Activated naive CD8-positive, alpha-beta T cell treated with anti-CD3 and anti-CD28 coated beads, Interleukin-2, amount 10 ng/mL, durations not matched to agents 7 days and 5 days (primary cell): ENCODE data around the gene SDK2. TPM values are rescaled to one million over a fixed set of nuclear protein-coding genes. Genes with fewer than 3 reads are reported as not detected.
A peak's percentile ranks its signal among the peaks of the same experiment; 100 is the strongest.

Experiments
- ATAC-seq: fragments of 150-1000 bp; cut with Tn5 transposase; one replicate; pipeline ENCODE4 v1.10.0; 2021; ENCODE audit warnings: low read depth, moderate library complexity
- POLR2A ChIA-PET: fragments of 350-600 bp; sonication (Branson Sonifier 250); formaldehyde crosslinking; loops from one replicate; lab custom pipeline; 2021; ENCODE audit warnings: antibody characterized with exemption; lab: Charles Lee
- DNase-seq: peaks from one replicate; pipeline ENCODE4 v3.0.0; 2021
- H3K27ac Mint-ChIP-seq: one replicate; pipeline ENCODE4 v1.8.0; 2022; ENCODE audit warnings: mild to moderate bottlenecking, mixed read lengths
- H3K27me3 Mint-ChIP-seq: one replicate; pipeline ENCODE4 v1.8.0; 2022; ENCODE audit warnings: mild to moderate bottlenecking, moderate library complexity, mixed read lengths
- H3K36me3 Mint-ChIP-seq: one replicate; pipeline ENCODE4 v1.8.0; 2021; ENCODE audit warnings: mild to moderate bottlenecking, mixed read lengths
- H3K4me1 Mint-ChIP-seq: one replicate; pipeline ENCODE4 v1.8.0; 2021; ENCODE audit warnings: mixed read lengths
- H3K4me3 Mint-ChIP-seq: one replicate; pipeline ENCODE4 v1.8.0; 2022; ENCODE audit warnings: mild to moderate bottlenecking, moderate library complexity, mixed read lengths
- H3K9me3 Mint-ChIP-seq: one replicate; pipeline ENCODE4 v1.8.0; 2021; ENCODE audit warnings: mixed read lengths
- total RNA-seq, 2 experiments: library from RNA; stranded (reverse); gene quantifications; one replicate each; pipeline ENCODE4 v1.2.3, GENCODE V29; 2021

The SDK2 gene
- total RNA-seq, 2 experiments from 2014 or later: 29.3 to 31.1 TPM

GRCh38 chr17:73647772-73648542 lies 3.7 kb upstream of the SDK2 start:
- H3K27ac Mint-ChIP-seq: no peak overlapping the region
- no peak overlapping the region for H3K4me3 Mint-ChIP-seq
- peaks cover 28% of the 10 kb centered on the region for H3K27me3 Mint-ChIP-seq
- H3K36me3 Mint-ChIP-seq: peaks cover 1% of the 10 kb centered on the region
- H3K4me1 Mint-ChIP-seq: peaks cover 17% of the 10 kb centered on the region
- POLR2A ChIA-PET: no interaction called here
- DNase-seq (no peak), ATAC-seq (no peak)
- no peaks in the 10 kb centered on the region for H3K9me3 Mint-ChIP-seq

DNA sequence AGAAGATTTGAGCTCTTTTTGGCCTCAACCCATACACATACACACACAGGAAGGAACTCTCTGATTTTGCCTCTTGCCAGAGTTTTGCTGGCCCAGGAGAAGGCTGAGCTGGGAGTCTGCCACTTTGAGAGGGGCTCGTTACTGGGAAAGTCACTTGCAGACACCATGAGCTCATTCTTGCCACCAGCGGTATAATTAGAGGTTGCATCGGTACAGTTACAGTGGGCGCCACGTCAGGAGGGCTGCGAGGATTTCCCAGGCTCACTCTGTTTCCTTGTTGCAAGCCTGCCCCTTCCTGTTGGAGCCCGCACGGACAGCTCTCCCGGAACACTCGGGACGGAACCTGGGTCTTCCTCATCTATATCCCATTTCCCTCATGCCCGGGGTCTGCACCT lies 3.1 kb upstream of the SDK2 start:
- H3K4me3 Mint-ChIP-seq: no peak overlapping the region
- peaks cover 32% of the 10 kb centered on the region for H3K27me3 Mint-ChIP-seq
- no peak overlapping the region for H3K27ac Mint-ChIP-seq
- POLR2A ChIA-PET: interaction anchor here (1.3 to 2.0 kb wide), 2 partner anchors 56 to 64 kb away, joined by 3 to 6 read pairs; no protein-coding TSS in a partner anchor
- DNase-seq (no peak), ATAC-seq (no peak)
- H3K36me3 Mint-ChIP-seq: peaks cover 1% of the 10 kb centered on the region
- H3K9me3 Mint-ChIP-seq: no peaks in the 10 kb centered on the region
- peaks cover 21% of the 10 kb centered on the region for H3K4me1 Mint-ChIP-seq

DNA sequence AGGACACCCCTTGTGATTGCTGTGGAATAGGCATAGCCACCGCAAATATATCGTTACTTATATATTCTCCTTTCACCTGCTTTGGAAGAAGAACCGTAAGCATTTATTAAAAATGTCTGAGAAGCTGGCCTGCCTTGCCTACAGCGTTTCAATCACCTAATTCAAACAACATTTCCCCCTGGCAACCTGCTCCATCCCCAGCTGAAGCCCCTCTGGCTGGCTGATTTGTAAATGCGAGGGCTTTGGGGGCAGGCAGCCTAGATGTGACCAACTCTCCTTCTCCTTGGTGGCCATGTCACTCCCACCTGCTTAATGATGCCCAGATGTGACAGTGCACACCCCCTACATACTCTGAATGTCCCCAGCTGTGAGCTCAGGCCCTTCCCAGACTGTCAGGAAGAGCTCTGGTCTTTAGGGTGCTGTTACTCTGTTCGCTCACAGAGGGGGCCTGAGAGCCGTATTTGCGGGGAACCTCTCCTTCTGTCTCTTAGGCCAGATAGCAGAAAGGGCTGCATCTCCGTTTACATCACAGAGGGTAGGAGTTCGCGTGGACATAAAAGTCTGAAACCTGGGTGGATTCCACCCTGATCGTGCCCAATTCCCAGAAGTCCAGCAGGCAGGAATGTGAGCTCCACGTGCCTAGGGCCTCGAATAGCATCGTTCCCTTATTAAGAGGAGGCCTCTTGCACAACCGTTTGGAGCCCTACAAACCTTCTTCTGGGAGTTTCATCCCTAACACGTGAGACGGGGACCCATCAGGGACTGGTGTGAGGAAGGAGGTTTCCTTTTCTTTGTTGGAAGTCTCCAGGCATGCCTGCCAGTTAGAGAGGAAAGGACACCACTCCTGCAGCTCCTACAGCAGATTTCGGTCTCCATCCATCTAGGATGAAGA lies 2.4 kb upstream of the SDK2 start:
- ATAC-seq (peak; percentile 20), DNase-seq (no peak)
- peaks cover 36% of the 10 kb centered on the region for H3K27me3 Mint-ChIP-seq
- H3K36me3 Mint-ChIP-seq: peaks cover 1% of the 10 kb centered on the region
- peaks cover 25% of the 10 kb centered on the region for H3K4me1 Mint-ChIP-seq
- no peaks in the 10 kb centered on the region for H3K9me3 Mint-ChIP-seq
- H3K27ac Mint-ChIP-seq: no peak overlapping the region
- POLR2A ChIA-PET: interaction anchor here (1.3 to 2.0 kb wide), 2 partner anchors 55 to 64 kb away, joined by 3 to 6 read pairs; no protein-coding TSS in a partner anchor
- H3K4me3 Mint-ChIP-seq: peak overlapping the region; percentile 62

DNA sequence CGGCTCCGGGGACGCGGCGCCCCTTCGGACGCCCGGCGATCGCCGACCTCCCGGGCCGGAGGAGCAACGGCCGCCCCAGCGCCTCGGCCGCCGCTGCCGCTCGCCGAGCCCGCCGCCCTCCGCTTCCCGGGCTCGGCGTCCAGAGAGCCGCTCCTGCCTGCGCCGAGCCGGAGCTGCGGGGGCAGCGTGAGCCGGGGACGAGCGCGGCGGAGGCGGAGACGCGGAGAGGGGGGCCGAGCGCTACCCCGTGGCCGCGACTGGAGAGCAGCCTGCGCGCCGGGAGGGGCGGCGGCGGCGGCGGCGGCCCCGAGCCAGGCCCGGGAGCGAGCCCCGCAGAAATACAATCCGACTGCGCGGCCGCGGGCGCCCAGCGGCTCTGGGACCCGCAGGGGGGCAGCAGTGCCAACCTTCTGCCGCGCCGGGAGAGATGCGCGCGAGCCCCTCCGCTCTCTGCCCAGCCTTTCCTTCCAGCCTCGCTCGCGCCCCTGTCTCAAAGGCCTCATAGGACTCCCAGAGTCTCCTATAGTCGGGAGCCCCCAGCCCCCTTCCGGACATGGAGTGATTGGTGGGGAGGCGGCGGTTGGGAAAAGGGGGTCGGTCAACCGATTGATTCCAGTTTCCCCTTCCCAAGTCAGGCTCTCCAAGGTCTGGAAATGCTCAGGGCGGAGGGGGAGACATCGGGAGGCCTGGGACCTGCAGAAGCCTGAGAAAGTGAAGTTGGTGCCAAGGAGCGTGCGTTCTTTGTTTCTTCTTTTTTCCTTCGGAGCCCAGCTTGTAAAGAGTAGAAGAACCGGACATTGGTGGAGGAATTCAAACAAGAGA lies 1.0 kb upstream of the SDK2 start:
- DNase-seq (peak; percentile 80), ATAC-seq (peak; percentile 63)
- POLR2A ChIA-PET: interaction anchor here (1.2 to 2.0 kb wide), 2 partner anchors 23 to 54 kb away, joined by 3 to 6 read pairs; no protein-coding TSS in a partner anchor
- peak overlapping the region; percentile 65 for H3K4me3 Mint-ChIP-seq
- H3K9me3 Mint-ChIP-seq: no peaks in the 10 kb centered on the region
- peaks cover 1% of the 10 kb centered on the region for H3K36me3 Mint-ChIP-seq
- peaks cover 38% of the 10 kb centered on the region for H3K27me3 Mint-ChIP-seq
- peaks cover 26% of the 10 kb centered on the region for H3K4me1 Mint-ChIP-seq
- H3K27ac Mint-ChIP-seq: no peak overlapping the region

- ATAC-seq (no peak), DNase-seq (no peak)
- Mint-ChIP-seq H3K4me1 (peaks cover 22% of the 10 kb centered on the region), H3K9me3 (no peaks in the 10 kb centered on the region), H3K27me3 (peaks cover 33% of the 10 kb centered on the region), H3K36me3 (peaks cover 1% of the 10 kb centered on the region), H3K4me3 (peak overlapping the region; percentile 93), H3K27ac (peak overlapping the region; percentile 51)
- POLR2A ChIA-PET: interaction anchor here (0.8 kb wide), 1 partner anchor 52 kb away, joined by 4 read pairs; no protein-coding TSS in a partner anchor
Measured at GRCh38 chr17:73643852-73644144, 447 bp downstream of the SDK2 start.

DNA sequence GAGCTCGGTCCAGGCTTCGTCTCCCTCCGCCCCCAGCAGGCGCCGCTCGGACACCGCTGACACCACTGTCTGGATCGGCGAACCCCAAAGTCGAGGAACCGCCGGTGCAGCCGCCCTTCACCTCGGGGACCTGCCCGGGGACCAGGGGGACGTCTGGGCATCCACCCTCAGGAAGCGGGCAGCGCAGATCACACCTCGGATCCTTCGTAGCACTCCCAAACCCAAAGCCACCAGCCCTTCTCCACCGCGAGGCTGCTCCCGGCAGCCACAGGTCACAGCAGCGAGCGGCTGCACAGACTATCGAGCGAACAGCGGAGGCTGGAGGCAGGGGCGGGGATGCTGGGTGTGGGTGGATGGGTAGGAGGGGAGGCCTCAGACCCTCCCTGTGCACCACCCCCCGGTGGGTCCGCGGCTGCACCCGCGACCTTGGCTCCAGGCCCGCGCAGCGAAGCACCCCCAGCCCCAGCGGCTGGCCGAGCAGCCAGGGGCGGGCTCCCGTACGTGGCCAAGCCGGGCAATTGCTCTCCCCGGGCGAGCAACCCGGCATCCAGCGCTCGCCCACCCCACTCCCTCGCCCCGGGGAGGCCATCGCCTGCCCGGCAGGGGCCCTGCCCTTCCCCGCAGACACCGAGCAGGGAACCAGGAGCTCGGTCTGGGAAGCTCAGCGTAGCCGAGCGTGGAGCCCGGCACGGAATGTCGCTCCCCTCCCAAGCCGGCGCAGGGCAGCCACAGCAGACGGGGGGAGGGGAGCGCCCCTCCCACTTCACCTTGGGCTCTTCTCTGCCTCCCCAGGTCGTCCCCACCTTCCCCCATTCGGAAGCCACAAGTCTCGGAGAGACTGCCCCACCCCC lies 1.0 kb downstream of the SDK2 start:
- POLR2A ChIA-PET: interaction anchor here (1.0 kb wide), 1 partner anchor 15 kb away, joined by 3 read pairs; no protein-coding TSS in a partner anchor

DNA sequence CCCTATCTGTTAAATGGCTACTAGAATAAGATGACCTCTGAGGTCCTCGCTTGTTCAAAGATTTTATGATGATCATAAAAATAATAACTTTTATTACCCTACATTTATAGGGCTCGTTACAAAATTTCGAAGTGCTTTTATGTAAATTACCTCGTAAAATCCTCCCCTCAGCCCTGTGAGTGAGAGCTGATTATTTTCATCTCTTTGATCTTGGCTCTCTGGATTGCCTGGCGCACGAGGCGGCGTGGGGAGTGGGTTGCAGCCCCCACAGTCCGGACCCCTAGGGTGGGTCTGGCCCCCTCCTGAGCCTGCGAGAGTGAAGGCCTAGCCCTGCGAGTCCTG lies 1.6 kb downstream of the SDK2 start:
- peaks cover 27% of the 10 kb centered on the region for H3K27me3 Mint-ChIP-seq
- H3K4me3 Mint-ChIP-seq: peak overlapping the region; percentile 87

More for the DNA sequence above, 1.0 kb downstream of the SDK2 start:
- peaks cover 25% of the 10 kb centered on the region for H3K4me1 Mint-ChIP-seq
- H3K27me3 Mint-ChIP-seq: peaks cover 30% of the 10 kb centered on the region
- peak; percentile 71 for DNase-seq
- H3K27ac Mint-ChIP-seq: no peak overlapping the region
- H3K36me3 Mint-ChIP-seq: peaks cover 4% of the 10 kb centered on the region
- no peaks in the 10 kb centered on the region for H3K9me3 Mint-ChIP-seq
- ATAC-seq: peak; percentile 49
- H3K4me3 Mint-ChIP-seq: peak overlapping the region; percentile 93

DNA sequence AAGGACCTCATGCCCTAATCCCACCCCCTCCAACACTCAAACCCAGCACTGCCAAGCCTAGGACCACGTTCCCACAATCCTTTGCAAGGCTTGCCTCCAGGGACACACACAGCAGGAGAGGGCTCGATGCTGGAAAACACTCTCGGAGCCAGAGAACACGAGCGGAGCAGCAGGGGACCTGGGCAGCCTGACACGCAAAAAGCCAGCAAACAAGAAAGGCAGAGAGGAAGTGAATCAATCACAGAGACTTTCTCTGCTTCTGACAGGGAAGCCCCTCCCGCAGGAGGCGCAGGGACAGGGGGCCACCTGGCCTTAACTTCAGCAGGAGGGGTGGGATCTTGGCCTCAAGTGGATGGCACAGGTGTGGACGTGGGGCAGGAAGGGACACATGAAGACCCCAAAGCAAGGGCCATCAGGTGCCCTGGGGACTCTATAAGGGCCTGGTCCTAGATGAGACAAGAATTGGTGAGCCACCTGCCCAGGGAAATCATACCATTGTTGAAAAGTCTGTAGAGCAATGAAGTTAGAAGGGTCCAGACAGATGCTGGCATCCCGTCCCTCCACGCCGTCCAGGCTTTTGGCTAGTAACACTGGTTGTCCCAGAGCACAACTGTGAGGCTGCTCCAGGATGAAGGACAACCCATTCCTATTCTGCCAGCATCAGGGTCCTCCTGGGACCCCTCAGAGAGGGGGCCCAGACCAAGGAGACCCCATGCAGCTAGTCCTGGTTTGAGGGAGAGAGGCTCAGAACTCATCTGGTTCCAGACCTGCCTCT lies 2.2 kb downstream of the SDK2 start:
- Mint-ChIP-seq H3K4me3 (peak overlapping the region; percentile 87), H3K9me3 (no peaks in the 10 kb centered on the region), H3K36me3 (peaks cover 5% of the 10 kb centered on the region), H3K4me1 (peaks cover 33% of the 10 kb centered on the region), H3K27me3 (peaks cover 27% of the 10 kb centered on the region), H3K27ac (peak overlapping the region; percentile 54)
- POLR2A ChIA-PET: interaction anchor here (1.0 kb wide), 1 partner anchor 14 kb away, joined by 3 read pairs; no protein-coding TSS in a partner anchor
- DNase-seq (peak; percentile 40), ATAC-seq (no peak)

More for the DNA sequence above, 1.6 kb downstream of the SDK2 start:
- DNase-seq (no peak), ATAC-seq (no peak)
- Mint-ChIP-seq H3K9me3 (no peaks in the 10 kb centered on the region), H3K36me3 (peaks cover 5% of the 10 kb centered on the region), H3K27ac (no peak overlapping the region), H3K4me1 (peaks cover 30% of the 10 kb centered on the region)
- POLR2A ChIA-PET: interaction anchor here (1.0 kb wide), 1 partner anchor 14 kb away, joined by 3 read pairs; no protein-coding TSS in a partner anchor

- ATAC-seq: no peak
- H3K9me3 Mint-ChIP-seq: no peaks in the 10 kb centered on the region
Measured at GRCh38 chr17:73640691-73641090, 3.6 kb downstream of the SDK2 start.

GRCh38 chr17:73639932-73640331 lies 4.3 kb downstream of the SDK2 start:
- DNase-seq: no peak
- Mint-ChIP-seq H3K36me3 (peaks cover 10% of the 10 kb centered on the region), H3K9me3 (no peaks in the 10 kb centered on the region), H3K4me3 (no peak overlapping the region), H3K27me3 (peaks cover 15% of the 10 kb centered on the region), H3K4me1 (peaks cover 27% of the 10 kb centered on the region), H3K27ac (no peak overlapping the region)
- POLR2A ChIA-PET: no interaction called here
- no peak for ATAC-seq

More at GRCh38 chr17:73640691-73641090, 3.6 kb downstream of the SDK2 start:
- peaks cover 16% of the 10 kb centered on the region for H3K27me3 Mint-ChIP-seq
- H3K36me3 Mint-ChIP-seq: peaks cover 9% of the 10 kb centered on the region
- POLR2A ChIA-PET: interaction anchor here (0.6 kb wide), 1 partner anchor 205 kb away, joined by 5 read pairs; no protein-coding TSS in a partner anchor
- peaks cover 29% of the 10 kb centered on the region for H3K4me1 Mint-ChIP-seq
- H3K27ac Mint-ChIP-seq: peak overlapping the region; percentile 15
- DNase-seq: no peak
- H3K4me3 Mint-ChIP-seq: no peak overlapping the region

- no peaks in the 10 kb centered on the region for H3K9me3 Mint-ChIP-seq
- no peak for ATAC-seq
- DNase-seq: no peak
- H3K27me3 Mint-ChIP-seq: peaks cover 15% of the 10 kb centered on the region
- POLR2A ChIA-PET: no interaction called here
- H3K36me3 Mint-ChIP-seq: peaks cover 10% of the 10 kb centered on the region
- no peak overlapping the region for H3K4me3 Mint-ChIP-seq
- no peak overlapping the region for H3K27ac Mint-ChIP-seq
- H3K4me1 Mint-ChIP-seq: peaks cover 27% of the 10 kb centered on the region
Measured at GRCh38 chr17:73639322-73639721, 4.9 kb downstream of the SDK2 start.
